ENCODE measurements around the gene TRABD. TPM values are rescaled to one million over a fixed set of nuclear protein-coding genes. Genes with fewer than 3 reads are reported as not detected.
A peak's percentile ranks its signal among the peaks of the same experiment; 100 is the strongest.

Gene TRABD
- total RNA-seq, 3 donors from 2014 or later: 36.8 to 52.6 (median 42.7) TPM

DNA sequence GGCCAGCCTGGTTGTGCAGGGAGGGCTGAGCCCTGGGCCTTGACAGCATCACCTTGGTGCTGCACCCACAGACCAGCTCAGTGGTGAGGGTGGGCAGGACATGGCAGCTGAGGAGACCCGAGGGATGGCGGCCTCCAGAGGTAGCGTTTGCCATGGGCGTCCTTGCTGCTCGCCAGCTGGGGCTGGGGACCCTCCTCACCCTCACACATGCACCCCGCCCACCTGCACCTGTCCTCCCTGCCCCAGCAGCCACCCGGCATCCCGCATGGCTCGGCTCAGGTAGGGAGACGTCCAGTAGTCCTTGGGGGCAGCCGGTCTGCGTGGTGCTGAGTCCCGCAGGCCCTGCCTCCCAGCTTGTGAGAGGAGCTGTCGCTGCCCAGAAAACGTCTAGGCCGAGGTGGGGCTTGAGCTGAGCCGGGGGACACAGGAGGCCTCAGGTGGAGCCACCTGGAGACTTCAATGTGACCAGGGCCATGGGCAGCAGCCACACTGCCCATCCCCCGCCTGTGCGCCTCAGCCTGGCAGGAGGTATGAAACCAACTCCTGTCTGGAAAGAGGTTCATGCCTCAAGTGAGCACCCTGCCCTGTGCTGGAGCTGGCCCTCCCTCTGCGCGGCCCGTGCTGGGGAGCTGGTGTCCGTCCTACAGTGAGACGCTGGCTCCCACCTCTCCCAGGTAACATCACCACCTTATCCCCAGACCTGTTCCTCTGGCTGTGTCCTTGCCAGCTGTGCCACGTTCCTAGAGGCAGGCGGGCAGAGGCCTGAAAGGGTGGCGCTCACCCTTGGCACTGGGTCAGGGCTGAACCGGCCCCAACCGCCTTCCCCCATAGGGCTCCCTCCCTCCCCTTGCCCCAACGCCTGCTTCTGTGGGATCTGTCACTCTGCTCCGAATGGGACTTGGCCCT lies 3.3 kb upstream of the TRABD start:
- Histone ChIP-seq H3K9me3 (no peaks in the 10 kb centered on the region), H3K4me3 (no peak overlapping the region), H3K4me1 (ENCODE audit: low read depth) (peaks cover 14% of the 10 kb centered on the region), H3K36me3 (ENCODE audit: low read depth) (no peaks in the 10 kb centered on the region)
- TF ChIP-seq, protein P1, sequence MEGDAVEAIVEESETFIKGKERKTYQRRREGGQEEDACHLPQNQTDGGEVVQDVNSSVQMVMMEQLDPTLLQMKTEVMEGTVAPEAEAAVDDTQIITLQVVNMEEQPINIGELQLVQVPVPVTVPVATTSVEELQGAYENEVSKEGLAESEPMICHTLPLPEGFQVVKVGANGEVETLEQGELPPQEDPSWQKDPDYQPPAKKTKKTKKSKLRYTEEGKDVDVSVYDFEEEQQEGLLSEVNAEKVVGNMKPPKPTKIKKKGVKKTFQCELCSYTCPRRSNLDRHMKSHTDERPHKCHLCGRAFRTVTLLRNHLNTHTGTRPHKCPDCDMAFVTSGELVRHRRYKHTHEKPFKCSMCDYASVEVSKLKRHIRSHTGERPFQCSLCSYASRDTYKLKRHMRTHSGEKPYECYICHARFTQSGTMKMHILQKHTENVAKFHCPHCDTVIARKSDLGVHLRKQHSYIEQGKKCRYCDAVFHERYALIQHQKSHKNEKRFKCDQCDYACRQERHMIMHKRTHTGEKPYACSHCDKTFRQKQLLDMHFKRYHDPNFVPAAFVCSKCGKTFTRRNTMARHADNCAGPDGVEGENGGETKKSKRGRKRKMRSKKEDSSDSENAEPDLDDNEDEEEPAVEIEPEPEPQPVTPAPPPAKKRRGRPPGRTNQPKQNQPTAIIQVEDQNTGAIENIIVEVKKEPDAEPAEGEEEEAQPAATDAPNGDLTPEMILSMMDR (IDR thresholded peaks at IDR 0.05): no peak
- peak; percentile 33 for ATAC-seq
- DNase-seq: peak; percentile 49 to 69 (median 68)
- intact Hi-C loops (cut with DNase I, micrococcal nuclease): no loop called here

DNA sequence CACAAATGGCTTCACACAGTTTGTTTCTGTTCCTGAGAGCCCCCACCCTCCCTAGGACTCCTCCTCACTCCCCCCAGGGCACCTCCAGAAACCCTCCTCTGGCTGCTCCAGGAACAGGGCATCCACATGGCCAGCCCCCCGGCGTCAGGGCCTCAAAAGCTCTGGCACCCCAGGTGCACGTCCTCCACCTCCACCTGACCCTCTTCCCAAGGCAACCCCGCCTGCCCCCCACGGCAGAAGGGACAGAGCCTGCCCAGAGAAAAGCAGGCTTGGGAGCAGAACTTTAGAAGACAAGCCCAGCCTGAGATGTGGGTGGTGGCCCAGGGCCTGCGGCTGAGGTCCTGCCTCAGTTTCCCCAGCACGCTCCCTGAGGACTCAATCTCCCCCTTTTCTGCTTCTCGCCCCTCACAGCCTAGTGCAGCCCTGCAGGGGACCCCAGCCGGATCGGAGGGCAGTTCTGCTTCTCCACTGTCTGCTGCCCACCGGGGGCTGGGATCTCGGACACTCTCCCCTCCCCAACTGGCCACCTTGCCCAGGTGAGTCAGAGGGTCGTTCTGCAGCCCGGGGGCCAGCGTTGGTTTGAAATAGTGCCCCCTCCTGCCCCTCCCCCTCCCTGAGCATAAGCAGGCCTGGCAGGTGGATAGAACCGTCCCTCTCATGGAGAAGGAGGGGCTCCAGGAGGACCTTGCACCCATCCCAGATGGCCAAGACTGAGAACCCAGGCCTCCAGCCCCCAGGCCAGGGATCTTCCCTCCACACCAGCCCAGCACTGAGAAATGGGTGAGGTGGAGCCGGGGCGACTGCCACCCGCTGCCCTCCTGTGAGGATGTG lies 2.4 kb upstream of the TRABD start:
- Histone ChIP-seq H3K36me3 (ENCODE audit: low read depth) (no peaks in the 10 kb centered on the region), H3K9me3 (no peaks in the 10 kb centered on the region), H3K4me3 (no peak overlapping the region), H3K4me1 (ENCODE audit: low read depth) (peaks cover 20% of the 10 kb centered on the region)
- ATAC-seq (no peak), DNase-seq (peak in 2 of 3 donors; percentile 14 to 60)
- intact Hi-C loops (cut with DNase I, micrococcal nuclease): no loop called here
- TF ChIP-seq, protein P1 (IDR thresholded peaks at IDR 0.05): no peak

DNA sequence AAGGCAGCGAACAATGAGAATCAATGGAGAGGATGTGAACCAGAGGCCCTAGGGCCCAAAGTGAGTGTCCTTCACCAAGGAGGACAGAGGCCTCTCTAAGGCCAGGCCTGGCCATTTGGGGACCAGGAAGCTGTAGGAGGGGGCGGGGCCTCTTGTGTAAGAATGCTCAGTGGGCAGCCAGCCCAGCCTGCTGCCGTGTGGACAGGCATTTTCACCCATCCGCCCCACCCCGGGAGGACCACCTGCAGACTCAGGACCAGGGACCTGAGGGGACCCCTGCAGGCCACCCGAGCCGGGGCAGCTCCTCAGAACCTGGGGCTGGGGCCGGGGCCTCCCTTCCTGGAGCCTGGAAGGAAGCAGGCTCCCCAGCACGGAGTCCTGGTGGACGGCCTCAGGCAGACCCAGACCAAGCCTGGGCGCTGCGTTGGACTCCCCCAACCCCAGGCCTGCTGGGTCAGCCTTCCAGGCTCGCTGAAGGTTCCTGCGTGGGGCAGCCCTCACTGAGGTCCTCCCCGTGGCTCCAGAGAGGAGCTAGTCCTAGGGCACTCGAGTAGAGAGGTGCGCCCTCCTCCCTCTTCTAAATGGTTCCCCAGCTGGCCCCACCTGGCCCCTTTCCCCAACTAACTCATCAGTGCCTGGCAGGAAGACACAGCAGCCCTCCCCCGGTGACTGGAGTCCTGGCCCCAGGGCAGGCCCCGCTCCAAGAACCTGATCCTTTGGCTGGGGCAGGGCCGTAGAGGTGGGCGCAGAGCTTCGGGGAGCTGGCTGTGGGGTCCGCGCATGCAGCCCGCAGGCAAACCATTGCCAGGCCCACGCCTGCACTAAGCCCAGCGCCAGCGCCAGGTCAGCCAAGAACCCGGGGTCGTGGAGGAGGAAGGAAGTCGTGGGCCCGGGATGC lies 1.5 kb upstream of the TRABD start:
- H3K4me3 ChIP-seq: no peak overlapping the region
- intact Hi-C loops (cut with DNase I, micrococcal nuclease): no loop called here
- DNase-seq: peak; percentile 71 to 78 (median 75)
- peaks cover 27% of the 10 kb centered on the region for H3K4me1 ChIP-seq (ENCODE audit: low read depth)
- no peaks in the 10 kb centered on the region for H3K9me3 ChIP-seq
- H3K36me3 ChIP-seq (ENCODE audit: low read depth): no peaks in the 10 kb centered on the region
- TF ChIP-seq, protein P1 (IDR thresholded peaks at IDR 0.05): no peak
- ATAC-seq: no peak

DNA sequence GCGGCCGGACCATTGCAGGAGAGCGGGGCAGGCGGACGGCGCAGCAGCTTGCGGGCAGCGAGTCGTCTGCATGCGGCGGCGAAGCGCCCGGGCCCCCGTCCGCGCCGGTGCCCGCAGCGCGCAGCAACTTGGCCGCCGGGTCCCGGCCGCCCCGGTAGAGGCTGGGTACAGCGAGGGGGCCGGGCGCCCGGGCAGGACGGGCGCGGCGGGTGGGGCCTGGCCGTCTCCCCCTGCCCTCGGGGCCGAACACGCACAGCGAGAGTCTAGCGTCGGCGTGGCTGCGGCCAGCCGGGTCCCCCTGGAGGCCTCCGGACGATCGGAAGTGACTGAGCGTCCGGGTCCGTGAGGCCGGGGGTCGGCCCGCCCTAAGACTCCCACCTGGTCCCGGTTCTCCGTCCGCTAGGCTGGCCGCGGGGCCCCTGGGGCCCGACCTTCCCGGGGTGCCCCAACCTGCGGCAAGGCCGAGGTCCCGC lies 775 bp upstream of the TRABD start:
- H3K36me3 ChIP-seq (ENCODE audit: low read depth): no peaks in the 10 kb centered on the region
- H3K4me3 ChIP-seq: no peak overlapping the region
- DNase-seq: peak in 2 of 3 donors; percentile 61 to 73
- TF ChIP-seq, protein P1 (IDR thresholded peaks at IDR 0.05): no peak
- H3K4me1 ChIP-seq (ENCODE audit: low read depth): peaks cover 34% of the 10 kb centered on the region
- no peaks in the 10 kb centered on the region for H3K9me3 ChIP-seq
- ATAC-seq: no peak
- intact Hi-C loops (cut with DNase I, micrococcal nuclease): no loop called here

DNA sequence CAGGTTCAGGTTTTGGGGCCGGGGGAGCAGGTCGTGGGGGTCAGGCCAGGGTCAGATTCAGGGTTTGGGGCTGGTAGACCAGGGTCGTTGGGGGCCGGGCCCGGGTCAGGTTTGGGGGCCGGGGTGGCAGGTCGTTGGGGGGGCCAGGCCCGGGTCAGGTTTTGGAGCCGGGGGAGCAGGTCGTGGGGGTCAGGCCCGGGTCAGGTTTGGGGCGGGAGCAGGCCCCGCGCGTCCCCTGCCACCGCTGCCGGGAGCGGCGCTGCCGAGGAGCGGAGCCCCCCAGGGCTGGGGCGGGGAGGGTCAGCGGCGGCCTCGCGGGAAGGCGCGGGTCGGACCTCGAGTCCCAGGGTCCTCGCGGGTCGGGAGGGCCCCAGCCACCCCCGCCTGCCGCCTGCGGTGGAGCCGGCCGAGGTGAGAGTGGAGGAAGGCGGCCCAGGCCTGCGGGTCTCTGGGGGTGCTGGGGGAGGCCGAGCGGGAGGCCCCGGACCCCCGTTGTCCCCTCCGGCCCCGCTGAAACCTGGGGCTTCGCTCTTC lies 535 bp downstream of the TRABD start:
- H3K4me1 ChIP-seq (ENCODE audit: low read depth): peaks cover 44% of the 10 kb centered on the region
- intact Hi-C loops (cut with DNase I, micrococcal nuclease): no loop called here
- no peak for ATAC-seq

More for the DNA sequence above, 535 bp downstream of the TRABD start:
- peak; percentile 38 to 71 (median 63) for DNase-seq
- no peaks in the 10 kb centered on the region for H3K9me3 ChIP-seq
- TF ChIP-seq, protein P1 (IDR thresholded peaks at IDR 0.05): no peak
- peak overlapping the region; percentile 38 for H3K4me3 ChIP-seq
- no peaks in the 10 kb centered on the region for H3K36me3 ChIP-seq (ENCODE audit: low read depth)
